HG03354 (cell line): Measurements from ENCODE around the gene CREM.
"Not testable (repeated sequence)": the region's sequence is repeated elsewhere in the genome, so short reads cannot be mapped to it uniquely, and the experiment has no call there.

ENCODE experiments used
- ATAC-seq: cut with Tn5 transposase; IDR thresholded peaks from one replicate; pipeline ENCODE4 v1.9.1; 2021; ENCODE audit warnings: mild to moderate bottlenecking; ENCODE audit not compliant: unreplicated experiment, poor library complexity, severe bottlenecking

CREM gene

GRCh38 chr10:35215107-35215506 lies 88.5 kb downstream of the CREM start:
- no peak for ATAC-seq

- no peak for ATAC-seq
Measured at GRCh38 chr10:35216303-35216905, 89.8 kb downstream of the CREM start.

- ATAC-seq, result not testable (repeated sequence)
Measured at GRCh38 chr10:35216956-35217355, 90.3 kb downstream of the CREM start.

GRCh38 chr10:35217455-35217854 lies 90.8 kb downstream of the CREM start:
- no peak for ATAC-seq

- ATAC-seq, result peak; percentile 74
Measured at GRCh38 chr10:35218339-35218955, 91.8 kb downstream of the CREM start.

GRCh38 chr10:35219292-35219691 lies 92.6 kb downstream of the CREM start:
- ATAC-seq, result no peak

- ATAC-seq, result no peak
Measured at GRCh38 chr10:35219891-35220890, 93.5 kb downstream of the CREM start.

- ATAC-seq, result no peak
Measured at GRCh38 chr10:35223016-35223415, 96.4 kb downstream of the CREM start.

GRCh38 chr10:35224045-35224740 lies 97.5 kb downstream of the CREM start:
- no peak for ATAC-seq

GRCh38 chr10:35225204-35225603 lies 98.6 kb downstream of the CREM start:
- no peak for ATAC-seq

GRCh38 chr10:35226507-35226906 lies 99.9 kb downstream of the CREM start:
- no peak for ATAC-seq

- no peak for ATAC-seq
Measured at GRCh38 chr10:35228058-35228457, 101.4 kb downstream of the CREM start.

GRCh38 chr10:35231646-35232045 lies 105.0 kb downstream of the CREM start:
- ATAC-seq, result no peak

- no peak for ATAC-seq
Measured at GRCh38 chr10:35232527-35232926, 105.9 kb downstream of the CREM start.

- no peak for ATAC-seq
Measured at GRCh38 chr10:35234073-35234472, 107.4 kb downstream of the CREM start.

- ATAC-seq, result no peak
Measured at GRCh38 chr10:35236739-35237138, 110.1 kb downstream of the CREM start.

- no peak for ATAC-seq
Measured at GRCh38 chr10:35237766-35238512, 111.3 kb downstream of the CREM start.

- no peak for ATAC-seq
Measured at GRCh38 chr10:35244549-35244948, 117.9 kb downstream of the CREM start.

- no peak for ATAC-seq
Measured at GRCh38 chr10:35246770-35247343, 120.2 kb downstream of the CREM start.
